D341Med (cell line): ENCODE measurements around the gene HES7.
"Not testable (repeated sequence)": the region's sequence is repeated elsewhere in the genome, so short reads cannot be mapped to it uniquely, and the experiment has no call there.

Experiments used
- DNase-seq: peaks from one replicate; pipeline ENCODE4 v3.0.0; 2012; ENCODE audit warnings: low spot score

HES7 gene

DNA sequence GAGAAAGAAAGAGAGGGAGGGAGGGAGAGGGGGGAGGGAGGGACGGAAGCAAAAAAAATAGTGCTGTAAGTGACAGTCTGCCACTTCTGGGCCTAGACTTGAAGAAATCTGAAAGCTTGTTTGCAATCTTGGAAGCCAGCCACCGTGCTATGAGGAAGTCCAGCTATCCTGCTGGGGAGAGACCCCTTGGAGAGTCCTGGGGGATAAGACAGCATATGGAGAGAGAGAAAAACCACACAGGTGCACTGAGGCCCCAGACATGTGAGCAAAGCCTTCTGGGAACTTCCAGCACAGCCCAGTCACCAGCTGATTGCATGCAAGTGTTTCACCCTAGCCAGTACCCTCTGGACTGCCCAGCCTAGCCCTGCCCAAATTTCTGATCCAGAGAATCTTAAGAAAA, 23.8 kb downstream of the HES7 start:
- DNase-seq, result no peak

DNA sequence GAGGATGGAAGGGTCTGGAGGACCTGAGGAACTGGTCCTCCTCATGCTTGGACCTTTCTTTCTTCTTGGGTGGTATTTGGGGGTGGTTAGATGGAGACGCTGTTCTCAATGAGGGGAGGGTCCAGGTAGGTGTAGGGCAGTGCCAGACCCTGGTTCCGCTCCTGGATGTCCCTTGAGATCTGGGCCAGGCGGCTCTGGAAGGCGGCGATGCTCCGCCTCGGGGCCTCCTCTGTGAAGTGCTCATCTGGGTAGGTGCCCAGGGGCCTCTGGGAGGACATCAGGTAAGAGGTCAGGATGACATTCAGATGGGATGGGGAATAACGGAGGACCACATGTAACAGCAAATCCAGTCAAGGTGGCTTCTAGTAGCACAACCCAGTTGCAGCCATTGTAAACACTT, 27.4 kb downstream of the HES7 start:
- no peak for DNase-seq

DNA sequence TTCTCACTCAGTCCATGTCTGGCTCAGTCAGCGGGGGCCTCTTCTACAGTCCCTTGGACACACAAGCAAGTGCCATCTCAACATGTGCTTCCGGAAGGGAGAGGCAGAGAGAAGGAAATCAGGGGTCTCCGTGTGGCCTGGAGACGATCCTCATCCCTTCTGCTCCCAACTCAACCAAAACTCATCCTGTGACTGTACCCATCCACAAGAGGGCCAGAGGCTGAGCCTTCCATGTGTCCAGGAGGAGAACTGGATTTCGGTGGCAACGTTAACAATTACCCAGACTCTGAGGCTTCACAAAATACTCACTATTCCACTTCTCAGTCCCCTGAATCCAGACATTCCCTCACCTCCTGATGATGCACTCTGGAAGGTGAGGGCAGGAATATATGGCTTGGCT, 28.5 kb downstream of the HES7 start:
- DNase-seq, result no peak

DNA sequence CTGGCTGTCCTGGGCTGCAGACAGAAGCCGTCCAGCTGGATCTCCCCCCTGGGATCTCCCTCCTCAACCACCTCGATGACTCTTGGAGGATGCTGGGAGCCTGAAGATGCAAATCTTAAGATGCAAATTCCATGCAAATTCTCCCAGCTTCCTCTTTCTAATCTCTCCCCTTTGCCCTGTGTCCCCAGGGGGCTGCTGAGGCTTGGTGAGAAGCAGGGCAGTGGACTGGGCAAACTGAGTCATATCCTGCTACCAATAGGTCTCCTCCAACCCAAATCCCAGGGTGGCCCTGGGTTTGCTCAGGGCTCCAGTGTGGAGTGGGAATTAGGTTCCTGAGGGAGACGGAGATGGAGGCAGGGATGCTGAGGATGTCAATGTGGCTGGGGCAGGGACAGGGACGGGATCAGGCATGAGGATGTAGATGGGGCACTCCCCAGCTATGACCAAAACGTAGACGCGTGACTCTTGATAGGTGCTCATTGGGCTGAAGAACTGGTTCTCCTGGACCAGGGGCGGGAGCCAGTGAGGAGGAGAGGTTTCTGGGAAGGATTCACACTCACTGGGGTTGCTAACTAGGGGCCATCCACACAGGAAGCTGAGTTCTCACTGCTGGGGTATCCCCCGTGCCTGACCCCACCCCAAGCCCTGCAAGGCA, 32.7 kb downstream of the HES7 start:
- DNase-seq, result no peak

DNA sequence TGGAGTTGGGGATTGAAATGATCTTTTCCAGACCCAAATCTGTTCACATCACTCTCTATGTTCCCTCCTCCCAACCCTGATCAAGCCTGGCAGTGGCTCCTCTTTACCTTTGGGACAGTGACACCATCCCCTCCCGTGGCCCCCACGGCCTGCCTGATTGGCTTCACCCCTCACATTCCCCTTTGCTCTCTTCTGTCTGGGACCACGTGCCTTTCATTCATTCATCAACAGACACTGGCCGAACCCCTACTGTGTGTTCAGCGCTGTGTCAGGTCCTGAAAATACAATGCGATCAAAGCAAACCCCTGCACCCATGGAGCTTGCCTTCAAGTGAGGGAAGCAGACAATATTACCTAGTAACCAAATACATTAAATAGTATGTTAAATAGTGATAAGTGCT, 34.2 kb downstream of the HES7 start:
- DNase-seq, result no peak

DNA sequence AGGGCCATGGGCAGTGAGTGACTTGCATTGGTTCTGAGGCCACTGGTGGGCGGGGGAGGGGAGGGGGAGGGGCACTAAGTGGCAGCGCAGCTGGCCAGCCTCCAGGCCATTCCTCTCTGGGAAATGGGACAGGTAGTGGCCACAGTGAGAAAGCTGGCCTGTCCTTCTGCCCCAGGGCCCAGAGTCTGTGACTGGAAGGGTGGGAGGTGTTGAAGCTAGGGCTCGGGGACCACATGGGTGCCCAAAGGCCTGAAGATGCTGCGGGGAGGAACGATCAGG, 36.0 kb downstream of the HES7 start:
- no peak for DNase-seq

DNA sequence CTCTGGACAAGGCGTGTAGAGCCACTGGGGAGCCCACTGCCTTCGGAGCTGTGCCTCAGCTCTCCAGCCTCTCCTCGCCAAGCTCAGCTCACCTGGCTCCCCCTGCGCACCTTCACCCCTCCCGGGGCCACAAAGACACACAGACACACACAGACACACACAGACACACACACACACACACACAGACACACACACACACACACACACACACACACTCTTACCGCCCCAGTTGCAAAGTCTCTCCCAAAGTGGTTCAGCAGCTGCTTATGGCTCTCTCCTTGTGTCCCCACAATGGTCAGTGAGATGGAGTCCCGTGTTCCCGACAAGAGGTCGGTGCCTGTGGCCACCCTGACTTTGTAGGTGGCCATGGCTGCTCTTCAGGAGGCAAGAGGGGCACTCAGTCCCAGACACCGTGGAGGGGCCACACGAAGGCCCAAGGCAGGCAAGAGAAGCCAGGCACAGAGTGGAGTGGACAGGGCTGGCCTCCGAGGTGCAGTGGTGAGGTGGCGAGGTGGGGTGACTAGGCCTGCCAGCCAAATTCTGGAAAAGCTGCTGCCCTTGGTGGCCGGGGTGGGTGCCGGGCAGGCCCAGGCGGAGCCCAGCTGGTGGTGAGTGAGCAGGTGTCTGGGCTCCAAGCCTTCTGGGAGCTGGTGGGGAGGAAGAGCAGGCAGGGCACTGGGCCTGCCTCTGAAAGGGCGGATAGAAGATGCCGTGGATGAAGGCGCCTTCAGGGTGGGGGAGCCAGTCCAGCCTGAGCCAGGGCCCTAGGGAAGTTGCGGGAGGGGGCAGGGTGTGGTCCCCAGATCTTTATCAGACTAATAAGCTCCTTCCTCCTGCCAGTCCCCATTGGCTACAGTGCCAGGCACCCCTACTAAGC, 36.6 kb downstream of the HES7 start, which contains the start of gene ALOX12B:
TSS of gene ALOX12B (minus strand) at position 642 of the 877 bp plus-strand sequence. CDS start at position 368, 274 bp downstream.
- DNase-seq, result no peak

DNA sequence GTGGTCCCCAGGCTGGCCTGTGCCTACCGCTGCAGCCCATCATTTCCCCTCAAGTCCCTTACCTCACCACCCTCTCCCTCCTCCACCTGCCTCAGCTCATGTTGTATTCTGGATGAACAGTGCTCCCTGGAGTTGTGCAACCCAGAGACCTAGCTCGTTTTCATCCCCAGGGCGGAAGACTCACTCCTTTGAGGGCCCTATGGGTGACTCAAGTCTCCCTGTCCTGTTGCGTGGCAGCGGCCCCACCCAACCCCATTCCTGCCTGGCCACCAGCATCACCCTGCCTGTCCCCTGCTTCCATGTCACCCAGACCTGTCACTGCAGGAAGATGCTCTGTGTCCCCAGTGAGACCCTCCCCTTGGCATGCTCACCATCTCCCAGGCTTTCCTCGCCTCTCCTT, 39.7 kb downstream of the HES7 start:
- no peak for DNase-seq

DNA sequence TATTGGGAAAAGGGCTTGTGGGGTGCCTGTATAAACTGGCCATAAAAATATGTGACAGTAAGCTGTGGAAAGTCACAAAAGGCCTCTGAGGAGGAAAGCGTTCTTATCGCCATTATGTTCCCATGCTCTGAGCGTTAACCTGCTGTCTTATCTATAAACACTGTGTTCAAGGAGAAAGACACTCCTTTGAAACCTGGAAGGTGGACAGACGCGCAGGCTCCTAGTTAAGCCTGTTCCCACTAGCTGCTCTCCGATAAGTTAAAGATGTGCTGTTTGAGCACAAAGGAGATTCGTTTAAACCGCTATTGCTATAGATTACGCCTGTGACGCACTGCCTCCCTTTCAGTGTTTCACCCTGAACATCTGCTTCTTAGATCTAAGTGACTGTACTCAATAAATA, 41.6 kb downstream of the HES7 start:
- DNase-seq, result no peak

DNA sequence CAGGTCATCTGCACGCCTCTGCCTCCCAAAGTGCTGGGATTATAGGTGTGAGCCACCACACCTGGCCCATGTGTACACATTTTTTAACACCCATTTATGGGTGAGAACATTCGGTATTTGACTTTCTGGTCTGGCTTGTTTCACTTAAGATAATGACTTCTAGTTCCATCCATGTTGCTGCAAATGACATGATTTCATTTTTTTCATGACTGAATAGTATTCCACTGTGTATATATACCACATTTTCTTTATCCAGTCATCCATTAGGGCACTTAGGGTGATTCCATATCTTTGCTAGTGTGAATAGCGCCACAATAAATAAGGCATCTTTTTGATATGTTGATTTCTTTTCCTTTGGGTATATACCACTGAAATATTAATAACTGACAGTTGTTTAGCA, 42.0 kb downstream of the HES7 start:
- DNase-seq, result no peak

DNA sequence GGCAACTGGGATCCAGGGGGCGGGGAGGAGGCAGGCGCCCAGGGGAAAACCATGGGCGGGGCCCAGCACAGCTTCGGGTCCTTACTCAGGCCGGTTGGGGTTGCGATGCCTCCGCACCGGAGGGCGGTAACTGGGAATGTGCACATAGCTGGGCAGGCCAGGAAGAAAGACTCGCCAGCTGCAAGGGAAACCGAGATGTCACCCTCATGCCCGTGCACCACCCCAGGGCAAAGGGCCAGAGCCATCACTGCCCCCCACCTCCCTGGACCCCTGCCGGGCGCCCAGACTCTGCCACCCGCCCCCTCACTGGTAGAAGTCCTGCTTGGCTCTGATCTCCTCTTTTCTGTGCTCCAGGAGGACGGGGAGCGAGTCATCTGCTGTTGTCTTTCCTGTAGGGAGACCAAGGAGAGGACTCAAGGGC, 43.1 kb downstream of the HES7 start:
- no peak for DNase-seq

DNA sequence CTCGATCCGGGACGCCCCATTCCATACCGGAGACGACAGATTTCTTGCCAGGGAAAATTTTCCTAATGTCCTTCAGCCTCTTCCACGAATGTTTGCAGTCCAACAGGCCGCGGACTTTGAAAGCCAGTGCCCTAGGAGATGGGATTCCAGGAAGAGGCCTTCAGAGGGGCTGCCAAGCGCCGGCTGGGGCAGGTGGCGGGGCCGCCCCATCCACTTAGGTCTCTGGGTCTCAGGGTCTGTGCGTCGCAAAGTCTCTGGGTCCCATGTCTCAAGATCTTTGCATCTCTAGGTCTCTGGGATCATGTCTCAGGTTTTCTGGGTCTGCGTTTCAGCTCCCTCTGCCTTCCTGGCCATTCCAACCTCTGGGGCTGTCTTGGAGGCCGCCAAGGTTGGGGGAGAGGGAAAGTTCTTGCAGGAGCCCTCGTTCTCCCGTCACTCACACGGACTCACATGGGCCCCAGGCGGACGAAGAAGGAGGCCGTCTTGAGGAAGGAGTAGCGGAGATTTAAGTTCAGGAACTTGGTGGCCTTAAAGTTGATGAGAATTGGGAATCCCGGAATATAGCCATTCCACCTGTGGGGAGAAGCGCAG, 43.6 kb downstream of the HES7 start:
- no peak for DNase-seq

DNA sequence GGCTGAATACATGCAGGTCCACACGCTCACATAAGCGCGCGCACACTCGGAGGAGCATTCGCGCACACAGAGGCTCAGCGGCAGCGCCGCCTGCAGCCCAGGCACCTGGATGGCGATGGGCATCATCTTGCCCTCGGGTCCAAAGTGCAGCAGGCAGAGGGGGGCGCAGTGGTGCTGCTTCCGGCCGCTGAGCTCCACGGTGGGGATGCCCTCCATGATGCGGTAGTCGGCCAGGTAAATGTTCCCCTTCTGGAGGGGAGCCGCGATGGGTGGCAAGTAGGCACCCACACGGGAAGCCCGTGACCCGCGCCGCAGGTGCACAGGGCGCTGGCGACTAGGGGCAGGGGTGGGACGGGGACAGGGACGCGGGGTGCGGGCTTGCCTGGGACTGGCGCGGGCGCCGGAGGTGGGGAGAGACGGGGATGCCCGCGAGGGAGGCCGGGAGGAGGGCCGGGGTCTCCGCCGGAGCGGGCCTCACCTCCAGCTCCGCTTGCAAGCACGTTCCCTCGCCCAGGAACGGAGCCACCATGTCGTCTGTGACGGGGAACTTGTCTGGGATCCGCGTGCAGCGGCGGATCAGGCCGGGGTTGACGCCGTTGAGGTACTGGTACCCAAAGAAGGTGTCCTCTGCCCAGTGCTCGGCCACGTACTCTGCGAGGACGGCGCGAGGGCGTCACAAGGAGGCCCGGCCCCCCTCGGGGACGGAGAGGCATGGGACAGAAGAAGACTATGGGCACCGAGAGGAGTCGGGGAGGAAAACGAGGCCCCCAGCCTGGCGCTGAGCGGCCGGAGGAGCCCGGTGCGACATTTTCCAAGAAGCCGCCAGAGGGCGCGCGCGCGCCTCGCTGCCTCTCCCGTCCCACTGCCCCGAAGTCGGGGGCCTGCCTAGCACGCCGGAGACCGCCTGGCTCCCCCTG, 44.4 kb downstream of the HES7 start:
- peak; percentile 87 for DNase-seq

DNA sequence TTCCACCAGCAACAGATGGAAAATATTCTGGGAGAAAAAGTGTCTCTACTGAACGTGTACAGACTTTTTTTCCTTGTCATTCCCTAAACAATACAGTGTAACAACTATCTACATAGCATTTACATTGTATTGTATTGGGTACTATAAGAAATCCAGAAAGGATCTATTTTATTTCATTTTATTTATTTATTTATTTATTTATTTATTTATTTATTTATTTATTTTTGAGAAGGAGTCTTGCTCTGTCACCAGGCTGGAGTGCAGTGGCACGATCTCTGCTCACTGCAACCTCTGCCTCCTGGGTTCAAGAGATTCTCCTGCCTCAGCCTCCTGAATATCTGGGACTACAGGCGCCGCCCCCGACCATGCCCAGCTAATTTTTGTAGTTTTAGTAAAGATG, 46.0 kb downstream of the HES7 start:
- DNase-seq, result not testable (repeated sequence)

DNA sequence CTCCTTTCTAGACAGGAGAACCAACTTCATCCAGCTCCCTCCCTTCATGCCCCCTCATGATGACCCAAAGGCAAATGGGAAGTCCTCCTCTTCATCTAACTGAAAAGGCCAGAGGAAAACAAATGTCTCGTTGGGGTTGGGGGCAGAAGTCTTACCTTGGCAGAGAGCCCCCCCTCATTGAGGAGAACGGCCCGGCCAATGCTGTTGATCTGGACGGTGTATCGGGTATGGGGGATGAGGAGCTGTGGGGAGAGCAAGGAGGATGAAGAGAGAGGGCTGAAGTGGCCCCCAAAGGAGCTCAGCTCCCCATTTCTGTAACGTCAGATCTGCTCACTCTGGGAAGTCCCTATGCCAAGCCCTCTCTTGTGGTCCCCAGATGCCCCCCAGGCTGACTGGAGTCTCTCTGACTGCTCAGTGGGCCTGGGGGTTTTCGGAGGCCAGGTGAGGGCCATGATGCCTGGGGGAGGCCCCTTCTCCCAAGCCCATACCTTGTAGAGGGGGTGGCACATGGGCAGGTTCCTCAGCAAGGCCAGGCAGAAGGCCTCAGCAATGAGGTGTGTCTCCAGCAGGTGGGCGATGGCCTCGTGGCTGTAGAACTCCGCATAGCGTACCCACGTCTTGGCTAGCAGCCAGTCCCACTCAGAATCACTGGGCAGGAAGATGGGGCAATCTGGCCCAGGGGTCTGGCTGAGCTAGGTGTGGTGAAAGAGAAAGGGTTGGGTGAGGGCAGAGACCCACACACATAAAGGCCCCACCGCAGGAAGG, 47.2 kb downstream of the HES7 start:
- no peak for DNase-seq

DNA sequence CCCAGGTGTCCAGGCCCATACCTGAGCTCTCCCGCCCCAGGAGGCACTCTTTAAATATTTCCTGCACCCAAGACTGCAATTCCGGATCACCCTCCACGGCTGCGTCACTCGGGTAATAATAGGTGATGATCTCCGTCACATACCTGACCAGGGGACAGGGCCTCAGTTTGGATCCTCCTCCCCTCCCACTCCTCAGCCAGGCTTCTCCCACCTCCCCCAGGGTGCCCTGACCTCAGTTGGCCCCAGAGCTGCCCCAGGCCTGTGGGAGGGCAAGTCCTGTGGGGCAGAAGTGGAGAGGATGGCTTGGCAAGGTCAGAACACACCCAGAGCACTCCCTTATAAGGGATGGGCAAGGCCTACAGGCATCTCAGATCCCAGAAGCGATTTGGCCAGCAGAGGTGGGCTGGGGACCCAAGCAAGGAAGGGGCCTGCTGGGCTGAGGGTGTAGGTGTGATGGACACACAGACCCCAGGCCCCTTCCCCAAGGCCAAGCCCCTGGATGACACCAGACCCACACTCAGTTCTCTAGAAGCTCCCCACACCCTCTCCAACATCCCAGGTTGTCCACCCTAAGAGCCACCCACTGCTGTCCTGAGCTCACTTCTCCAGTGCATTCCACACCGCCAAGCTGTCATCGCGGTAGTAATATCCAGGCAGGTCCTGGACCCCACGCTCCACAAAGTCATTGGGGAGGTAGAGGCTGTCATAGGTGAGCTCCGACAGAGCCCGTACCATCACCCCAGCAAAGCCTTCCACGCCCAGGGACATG, 48.1 kb downstream of the HES7 start:
- no peak for DNase-seq

DNA sequence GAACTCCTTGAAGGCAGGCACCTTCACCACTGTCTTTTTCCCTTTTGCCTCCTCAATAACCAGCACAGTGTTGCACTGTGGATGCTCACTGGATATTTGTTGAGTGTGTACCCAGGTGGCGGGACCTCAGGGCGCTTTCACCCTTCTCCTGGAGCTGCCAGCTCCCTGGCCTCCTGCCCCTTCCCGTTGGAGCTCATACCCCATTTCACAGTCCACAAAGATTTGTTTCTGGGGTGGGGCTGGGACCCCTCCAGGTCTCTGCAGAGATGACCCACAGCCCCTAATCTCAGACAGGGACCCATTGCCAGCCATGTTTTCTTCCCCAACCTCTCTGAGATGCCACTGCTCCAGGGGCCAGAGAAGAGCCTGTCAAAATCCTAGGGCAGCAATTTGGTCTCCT, 48.8 kb downstream of the HES7 start:
- DNase-seq, result no peak

DNA sequence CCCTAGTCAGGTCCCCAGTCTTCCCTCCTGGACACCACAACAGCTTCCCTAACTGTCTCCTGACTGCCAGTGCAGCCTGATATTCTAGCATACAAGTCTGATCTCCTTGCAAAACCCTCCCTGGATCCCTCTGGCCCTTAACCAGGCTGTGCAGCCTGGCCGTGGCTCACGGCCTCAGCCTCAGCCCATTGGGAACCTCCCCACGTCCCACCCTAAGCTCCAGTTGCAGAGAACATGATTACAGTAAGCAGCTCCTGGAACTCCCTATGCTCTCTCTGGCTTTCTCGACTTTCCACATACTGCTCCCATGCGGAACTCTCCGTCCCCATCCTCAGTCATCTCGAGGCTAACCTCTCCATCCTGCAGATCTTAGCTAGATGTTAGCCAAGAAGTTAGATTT, 49.4 kb downstream of the HES7 start:
- no peak for DNase-seq

DNA sequence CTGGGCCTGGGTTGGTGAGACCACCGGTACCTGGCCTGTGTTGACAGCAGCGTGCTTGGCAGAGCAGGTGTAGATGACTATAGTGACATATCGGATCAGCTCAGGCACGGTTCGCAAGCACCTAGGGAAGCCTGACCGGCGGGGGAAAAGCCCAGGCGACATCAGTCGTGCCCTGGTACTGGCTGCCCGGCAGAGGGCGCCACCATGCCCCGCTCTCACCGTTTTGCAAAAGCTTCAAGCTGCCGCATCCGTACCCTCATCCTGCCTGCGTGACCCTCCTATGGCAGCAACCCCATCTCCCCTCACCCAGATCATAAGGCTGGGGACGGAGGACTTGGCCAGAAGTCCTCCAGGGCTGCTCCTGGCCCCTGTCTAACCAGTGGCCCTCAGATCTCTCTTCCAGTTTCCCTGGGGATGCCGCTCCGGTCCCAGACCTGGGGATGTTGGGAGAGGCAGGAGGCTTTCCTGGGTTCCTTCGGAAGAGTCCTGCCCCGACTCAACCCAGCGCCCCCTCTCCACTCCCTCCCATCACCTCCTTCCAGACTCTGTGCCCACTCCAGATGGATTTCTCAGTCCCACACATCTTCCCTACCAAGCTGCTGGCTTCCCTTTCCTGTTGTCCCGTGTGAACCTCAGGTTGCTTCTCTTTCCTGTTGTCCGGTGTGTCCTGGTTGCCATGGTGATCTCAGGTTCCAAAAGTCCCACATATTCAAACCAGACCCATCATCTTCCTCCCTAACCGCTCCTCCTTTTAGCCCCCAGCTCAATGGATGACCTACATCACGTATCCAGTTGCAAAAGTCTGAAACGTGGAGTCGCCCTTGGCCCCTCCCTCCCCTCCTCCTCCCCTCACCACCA, 50.0 kb downstream of the HES7 start:
- DNase-seq, result peak; percentile 80
